Upper lobe of right lung (tissue), 1 donor: ENCODE data around the gene SLC39A11. TPM values are rescaled to one million over a fixed set of nuclear protein-coding genes. Genes with fewer than 3 reads are reported as not detected.
"Not testable (repeated sequence)": the region's sequence is repeated elsewhere in the genome, so short reads cannot be mapped to it uniquely, and the experiment has no call there.

Experiments used
- ATAC-seq: fragments of 200-7000 bp; cut with Tn5 transposase; one replicate; pipeline ENCODE4 v1.9.1; 2020; ENCODE audit warnings: mild to moderate bottlenecking, moderate library complexity
- DNase-seq: peaks from one replicate; pipeline ENCODE4 v3.0.0-alpha.2; 2020
- H3K27ac ChIP-seq: fragments of 200-600 bp; one replicate; pipeline ENCODE4 v1.8.0; 2022
- H3K27me3 ChIP-seq: fragments of 200-600 bp; one replicate; pipeline ENCODE4 v1.8.0; 2022; ENCODE audit warnings: mild to moderate bottlenecking
- H3K36me3 ChIP-seq: fragments of 200-600 bp; one replicate; pipeline ENCODE4 v1.8.0; 2022
- H3K4me1 ChIP-seq: fragments of 200-600 bp; one replicate; pipeline ENCODE4 v1.8.0; 2022
- H3K4me3 ChIP-seq: fragments of 200-600 bp; one replicate; pipeline ENCODE4 v1.8.0; 2022; ENCODE audit warnings: mild to moderate bottlenecking
- H3K9me3 ChIP-seq: fragments of 200-600 bp; one replicate; pipeline ENCODE4 v1.8.0; 2022
- intact Hi-C: fragments of 100-400 bp; cut with DNase I; formaldehyde crosslinking; loops from one replicate; pipeline ENCODE4 v1.11.0; 2022
- total RNA-seq: library from RNA; stranded (reverse); fragmentation: NEBNext Ultra II Directional; extraction: Animal tissue kit (Norgen Biotek cat#: 25700); gene quantifications from one replicate; pipeline ENCODE4 v1.2.1, GENCODE V29; 2021
- TF ChIP-seq, protein P1 (sequence below): fragments of 200-600 bp; IDR thresholded peaks from one replicate; pipeline ENCODE4 v1.8.0; 2022; ENCODE audit warnings: antibody characterized with exemption
- donor health status: DM: no; HTN: yes; CAD: no; lungs with severe emphysema.

SLC39A11 gene
- total RNA-seq, 1 donor from 2014 or later = 33.7 TPM

- DNase-seq (no peak), ATAC-seq (no peak)
- H3K27ac ChIP-seq = no peak overlapping the region
- intact Hi-C loops = no loop called here
- H3K4me1 ChIP-seq = no peaks in the 10 kb centered on the region
- no peaks in the 10 kb centered on the region for H3K9me3 ChIP-seq
- TF ChIP-seq, protein P1, sequence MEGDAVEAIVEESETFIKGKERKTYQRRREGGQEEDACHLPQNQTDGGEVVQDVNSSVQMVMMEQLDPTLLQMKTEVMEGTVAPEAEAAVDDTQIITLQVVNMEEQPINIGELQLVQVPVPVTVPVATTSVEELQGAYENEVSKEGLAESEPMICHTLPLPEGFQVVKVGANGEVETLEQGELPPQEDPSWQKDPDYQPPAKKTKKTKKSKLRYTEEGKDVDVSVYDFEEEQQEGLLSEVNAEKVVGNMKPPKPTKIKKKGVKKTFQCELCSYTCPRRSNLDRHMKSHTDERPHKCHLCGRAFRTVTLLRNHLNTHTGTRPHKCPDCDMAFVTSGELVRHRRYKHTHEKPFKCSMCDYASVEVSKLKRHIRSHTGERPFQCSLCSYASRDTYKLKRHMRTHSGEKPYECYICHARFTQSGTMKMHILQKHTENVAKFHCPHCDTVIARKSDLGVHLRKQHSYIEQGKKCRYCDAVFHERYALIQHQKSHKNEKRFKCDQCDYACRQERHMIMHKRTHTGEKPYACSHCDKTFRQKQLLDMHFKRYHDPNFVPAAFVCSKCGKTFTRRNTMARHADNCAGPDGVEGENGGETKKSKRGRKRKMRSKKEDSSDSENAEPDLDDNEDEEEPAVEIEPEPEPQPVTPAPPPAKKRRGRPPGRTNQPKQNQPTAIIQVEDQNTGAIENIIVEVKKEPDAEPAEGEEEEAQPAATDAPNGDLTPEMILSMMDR = no peak
- no peak overlapping the region for H3K4me3 ChIP-seq
- H3K36me3 ChIP-seq = no peaks in the 10 kb centered on the region
- H3K27me3 ChIP-seq = no peaks in the 10 kb centered on the region
Measured at GRCh38 chr17:72937707-72938106, 154.8 kb downstream of the SLC39A11 start.

DNA sequence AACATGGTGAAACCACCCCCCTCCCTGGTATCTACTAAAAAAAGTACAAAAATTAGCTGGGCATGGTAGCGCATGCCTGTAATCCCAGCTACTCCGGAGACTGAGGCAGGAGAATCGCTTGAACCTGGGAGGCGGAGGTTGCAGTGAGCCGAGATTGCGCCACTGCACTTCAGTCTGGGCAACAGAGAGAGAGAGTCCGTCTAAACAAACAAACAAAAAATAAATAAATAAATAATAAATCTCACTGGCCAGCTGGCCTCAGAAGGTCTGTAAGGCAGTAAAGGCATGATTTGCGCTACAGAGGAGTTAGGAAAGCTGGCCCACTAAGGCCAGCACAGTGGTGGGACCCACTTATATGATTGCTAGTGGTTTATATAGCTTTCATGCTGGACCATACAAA lies 155.2 kb downstream of the SLC39A11 start:
- DNase-seq, ATAC-seq, H3K27me3 ChIP-seq, intact Hi-C loops, H3K36me3 ChIP-seq, H3K27ac ChIP-seq, H3K4me3 ChIP-seq, H3K4me1 ChIP-seq, H3K9me3 ChIP-seq: not testable (repeated sequence)

DNA sequence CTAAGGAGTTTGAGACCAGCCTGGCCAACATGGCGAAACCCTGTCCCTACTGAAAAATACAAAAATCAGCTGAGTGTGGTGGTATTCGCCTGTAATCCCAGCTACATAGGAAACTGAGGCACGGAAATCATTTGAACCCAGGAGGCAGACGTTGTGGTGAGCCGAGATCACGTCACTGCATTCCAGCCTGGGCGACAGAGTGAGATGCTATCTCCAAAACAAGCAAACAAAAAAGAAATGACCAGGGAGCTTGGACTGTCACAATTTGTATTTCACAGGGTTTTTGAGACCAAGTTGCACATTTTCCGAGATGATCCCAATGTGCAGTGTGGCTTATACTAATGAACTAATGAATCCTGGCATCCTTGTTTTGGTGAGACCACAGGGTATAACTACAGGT lies 156.5 kb downstream of the SLC39A11 start:
- no peaks in the 10 kb centered on the region for H3K27me3 ChIP-seq

DNA sequence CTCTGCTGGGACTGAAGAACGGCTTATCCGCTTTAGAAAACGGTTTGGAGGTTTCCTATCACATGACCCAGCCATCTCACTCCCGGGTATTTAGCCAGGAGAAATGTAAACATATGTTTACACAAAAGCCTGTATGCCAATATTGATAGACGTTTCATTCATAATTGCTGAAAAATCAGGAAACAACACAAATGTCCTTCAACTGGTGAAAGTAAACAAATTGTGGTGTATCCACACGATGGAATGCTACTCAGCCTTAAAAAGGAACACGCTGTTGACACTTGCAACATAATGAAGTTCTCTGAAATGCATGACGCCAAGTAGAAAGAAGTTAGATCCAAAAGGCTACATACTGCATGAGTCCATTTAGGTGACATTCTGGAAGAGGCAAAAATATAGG lies 157.6 kb downstream of the SLC39A11 start:
- Histone ChIP-seq H3K4me1 (no peaks in the 10 kb centered on the region), H3K36me3 (no peaks in the 10 kb centered on the region), H3K27me3 (no peaks in the 10 kb centered on the region), H3K4me3 (no peak overlapping the region), H3K27ac (no peak overlapping the region), H3K9me3 (no peaks in the 10 kb centered on the region)
- no peak for ATAC-seq
- DNase-seq = no peak
- intact Hi-C loops = no loop called here
- TF ChIP-seq, protein P1 = no peak

More for the DNA sequence above, 156.5 kb downstream of the SLC39A11 start:
- intact Hi-C loops = no loop called here
- H3K4me1 ChIP-seq = no peaks in the 10 kb centered on the region
- H3K27ac ChIP-seq = no peak overlapping the region
- DNase-seq (no peak), ATAC-seq (no peak)
- no peaks in the 10 kb centered on the region for H3K36me3 ChIP-seq
- no peaks in the 10 kb centered on the region for H3K9me3 ChIP-seq
- no peak overlapping the region for H3K4me3 ChIP-seq
- TF ChIP-seq, protein P1 = no peak

GRCh38 chr17:72931635-72932034 lies 160.9 kb downstream of the SLC39A11 start:
- Histone ChIP-seq H3K27me3 (no peaks in the 10 kb centered on the region), H3K27ac (no peak overlapping the region), H3K4me1 (no peaks in the 10 kb centered on the region), H3K4me3 (no peak overlapping the region), H3K9me3 (no peaks in the 10 kb centered on the region), H3K36me3 (no peaks in the 10 kb centered on the region)
- TF ChIP-seq, protein P1 = no peak
- intact Hi-C loops = no loop called here
- no peak for DNase-seq
- no peak for ATAC-seq

- Histone ChIP-seq H3K27ac (no peak overlapping the region), H3K27me3 (no peaks in the 10 kb centered on the region), H3K36me3 (no peaks in the 10 kb centered on the region), H3K9me3 (no peaks in the 10 kb centered on the region), H3K4me1 (no peaks in the 10 kb centered on the region), H3K4me3 (no peak overlapping the region)
- intact Hi-C loops = no loop called here
- DNase-seq = no peak
- ATAC-seq = no peak
- TF ChIP-seq, protein P1 = no peak
Measured at GRCh38 chr17:72931163-72931562, 161.3 kb downstream of the SLC39A11 start.
